OCI-LY3 (cell line): ENCODE measurements around the gene PRDM16.

Experiments
- H2AFZ ChIP-seq: fragments of 200-600, 300-600 bp; shearing (Covaris generic); 2 replicates; pipeline ENCODE4 v1.6.0; 2014; ENCODE audit warnings: antibody characterized with exemption, low read depth, low read length
- H3K27ac ChIP-seq: fragments of 200-600, 300-600 bp; sonication (generic); 2 replicates; pipeline ENCODE4 v1.5.1; 2014; ENCODE audit warnings: mild to moderate bottlenecking, low read length, moderate library complexity, mixed read lengths
- H3K27me3 ChIP-seq: fragments of 200-600, 300-600 bp; sonication (generic); 2 replicates; pipeline ENCODE4 v1.6.1; 2014; ENCODE audit warnings: low read depth, low read length, mixed read lengths
- H3K36me3 ChIP-seq: fragments of 200-600, 300-600 bp; sonication (generic); replicated peaks from 2 replicates; pipeline ENCODE3; 2014; ENCODE audit warnings: low read depth, low read length, mixed read lengths
- H3K4me1 ChIP-seq: fragments of 300-600, 200-600 bp; sonication (generic); 2 replicates; pipeline ENCODE4 v1.6.1; 2014; ENCODE audit warnings: low read length, mixed read lengths
- H3K4me2 ChIP-seq: fragments of 200-600, 300-600 bp; sonication (generic); 2 replicates; pipeline ENCODE4 v1.6.1; 2014; ENCODE audit warnings: low read length, mixed read lengths
- H3K4me3 ChIP-seq: fragments of 300-600, 200-600 bp; sonication (generic); 2 replicates; pipeline ENCODE4 v1.5.1; 2014; ENCODE audit warnings: antibody characterized with exemption, mild to moderate bottlenecking, low read length, moderate library complexity
- H3K79me2 ChIP-seq: fragments of 300-600, 200-600 bp; shearing (Covaris generic); 2 replicates; pipeline ENCODE4 v1.6.1; 2014; ENCODE audit warnings: mild to moderate bottlenecking, low read length, mixed read lengths
- H3K9ac ChIP-seq: fragments of 300-600, 200-600 bp; shearing (Covaris generic); 2 replicates; pipeline ENCODE4 v1.6.0; 2014; ENCODE audit warnings: mild to moderate bottlenecking, low read length, moderate library complexity
- H3K9me3 ChIP-seq: fragments of 200-600, 300-600 bp; shearing (Covaris generic); 2 replicates; pipeline ENCODE4 v1.6.1; 2014; ENCODE audit warnings: low read length, mixed read lengths; ENCODE audit not compliant: insufficient read depth
- H4K20me1 ChIP-seq: fragments of 200-600, 300-600 bp; sonication (generic); 2 replicates; pipeline ENCODE4 v1.6.1; 2016; ENCODE audit warnings: low read length, mixed read lengths; ENCODE audit not compliant: insufficient read depth
- CTCF ChIP-seq: fragments of 200-600, 300-600 bp; sonication (generic); IDR thresholded peaks from 2 replicates; pipeline ENCODE4 v1.5.1; 2014; ENCODE audit warnings: antibody characterized with exemption, low read length, low read depth
- EZH2phosphoT487 ChIP-seq: fragments of 200-600 bp; shearing (Covaris generic); IDR thresholded peaks from 2 replicates; pipeline ENCODE4 v1.6.1; 2018; ENCODE audit warnings: antibody characterized with exemption, mixed run types, low read depth

The PRDM16 gene

DNA sequence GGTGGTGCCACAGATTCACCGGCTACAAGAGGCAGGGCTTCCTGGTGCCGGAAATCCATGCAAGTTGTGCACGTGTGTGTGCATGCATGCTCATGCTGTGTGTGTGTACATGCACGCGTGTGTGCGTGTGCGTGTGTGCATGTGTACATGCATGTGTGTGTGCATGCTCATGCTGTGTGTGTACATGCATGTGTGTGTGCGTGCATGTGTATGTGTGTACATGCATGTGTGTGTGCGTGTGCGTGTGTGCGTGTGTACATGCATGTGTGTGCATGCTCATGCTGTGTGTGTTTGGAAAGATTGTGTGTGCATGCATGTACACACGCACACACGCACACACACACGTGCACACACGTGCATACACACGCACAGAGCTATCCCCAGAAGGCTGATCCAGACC, 48.9 kb downstream of the PRDM16 start:
- Histone ChIP-seq H3K4me3 (no peak overlapping the region), H2AFZ (no peak overlapping the region), H3K27ac (no peak overlapping the region), H3K9me3 (no peaks in the 10 kb centered on the region), H3K27me3 (no peaks in the 10 kb centered on the region), H4K20me1 (no peaks in the 10 kb centered on the region), H3K4me2 (no peak overlapping the region), H3K9ac (no peak overlapping the region), H3K4me1 (no peaks in the 10 kb centered on the region), H3K79me2 (no peaks in the 10 kb centered on the region), H3K36me3 (no peaks in the 10 kb centered on the region)
- TF ChIP-seq EZH2phosphoT487 (no peak), CTCF (no peak)

DNA sequence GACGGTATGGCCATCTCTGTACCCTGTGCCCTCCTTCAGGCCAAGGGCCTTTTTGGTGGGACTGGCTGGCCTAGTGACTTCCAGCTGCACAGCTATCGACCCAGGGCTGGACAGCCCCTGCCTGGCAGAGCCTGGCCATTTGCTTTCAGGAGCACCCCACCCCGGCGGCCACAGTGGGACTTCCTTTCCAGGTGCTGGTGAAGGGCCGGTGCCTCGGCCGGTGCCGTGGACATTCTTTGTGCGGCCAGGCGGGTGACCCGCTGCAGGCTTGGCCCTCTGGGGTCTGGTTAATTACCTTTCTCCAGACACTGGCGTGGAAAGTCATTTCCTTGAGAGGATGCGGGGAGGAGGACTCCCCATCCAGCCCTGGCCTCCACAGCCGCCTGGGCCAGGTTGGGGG, 50.1 kb downstream of the PRDM16 start:
- no peaks in the 10 kb centered on the region for H4K20me1 ChIP-seq
- no peaks in the 10 kb centered on the region for H3K27me3 ChIP-seq
- no peaks in the 10 kb centered on the region for H3K36me3 ChIP-seq
- no peaks in the 10 kb centered on the region for H3K79me2 ChIP-seq
- no peak overlapping the region for H3K4me3 ChIP-seq
- H3K27ac ChIP-seq: no peak overlapping the region
- H3K4me1 ChIP-seq: no peaks in the 10 kb centered on the region
- no peak overlapping the region for H2AFZ ChIP-seq
- H3K9me3 ChIP-seq: no peaks in the 10 kb centered on the region
- TF ChIP-seq CTCF (no peak), EZH2phosphoT487 (no peak)
- H3K4me2 ChIP-seq: no peak overlapping the region
- H3K9ac ChIP-seq: no peak overlapping the region

GRCh38 chr1:3119725-3120124, 50.7 kb downstream of the PRDM16 start:
- Histone ChIP-seq H3K79me2 (no peaks in the 10 kb centered on the region), H3K9me3 (no peaks in the 10 kb centered on the region), H3K36me3 (no peaks in the 10 kb centered on the region), H3K4me1 (no peaks in the 10 kb centered on the region), H3K9ac (no peak overlapping the region), H4K20me1 (no peaks in the 10 kb centered on the region), H2AFZ (no peak overlapping the region), H3K27ac (no peak overlapping the region), H3K4me2 (no peak overlapping the region), H3K4me3 (no peak overlapping the region), H3K27me3 (no peaks in the 10 kb centered on the region)
- TF ChIP-seq CTCF (no peak), EZH2phosphoT487 (no peak)

- Histone ChIP-seq H3K9me3 (no peaks in the 10 kb centered on the region), H3K4me1 (no peaks in the 10 kb centered on the region), H3K36me3 (no peaks in the 10 kb centered on the region), H3K27me3 (no peaks in the 10 kb centered on the region), H3K9ac (no peak overlapping the region), H3K79me2 (no peaks in the 10 kb centered on the region), H3K4me3 (no peak overlapping the region), H3K27ac (no peak overlapping the region), H4K20me1 (no peaks in the 10 kb centered on the region), H2AFZ (no peak overlapping the region), H3K4me2 (no peak overlapping the region)
- TF ChIP-seq CTCF (no peak), EZH2phosphoT487 (no peak)
Measured at GRCh38 chr1:3120140-3120539, 51.1 kb downstream of the PRDM16 start.
